SJSA1 (cell line): ENCODE measurements around the gene SLC16A10. TPM values are rescaled to one million over a fixed set of nuclear protein-coding genes. Genes with fewer than 3 reads are reported as not detected.
"Not testable (repeated sequence)": the region's sequence is repeated elsewhere in the genome, so short reads cannot be mapped to it uniquely, and the experiment has no call there.

Source experiments
- DNase-seq, 2 experiments: peaks; one replicate each; pipeline ENCODE4 v3.0.0-alpha.2; 2015 to 2020; ENCODE audit warnings: low spot score in 2 of 2, low read depth in 1 of 2
- H3K27ac ChIP-seq: fragments of 250-450 bp; sonication (Bioruptor Pico); 2 replicates; pipeline ENCODE4 v1.5.1; 2020; ENCODE audit warnings: mild to moderate bottlenecking, moderate library complexity
- H3K27me3 ChIP-seq: fragments of 250-450 bp; sonication (Bioruptor Pico); replicated peaks from 2 replicates; pipeline ENCODE4 v1.5.1; 2020; ENCODE audit warnings: mild to moderate bottlenecking, moderate library complexity
- H3K36me3 ChIP-seq: fragments of 250-450 bp; sonication (Bioruptor Pico); 2 replicates; pipeline ENCODE4 v1.5.1; 2020; ENCODE audit warnings: mild to moderate bottlenecking
- H3K4me1 ChIP-seq: fragments of 250-450 bp; sonication (Bioruptor Pico); replicated peaks from 2 replicates; pipeline ENCODE4 v1.6.1; 2021; ENCODE audit warnings: mild to moderate bottlenecking
- H3K4me3 ChIP-seq: fragments of 250-450 bp; sonication (Bioruptor Pico); 2 replicates; pipeline ENCODE4 v1.5.1; 2020; ENCODE audit warnings: mild to moderate bottlenecking
- H3K9me3 ChIP-seq: fragments of 250-450 bp; sonication (Bioruptor Pico); replicated peaks from 2 replicates; pipeline ENCODE4 v1.5.1; 2020; ENCODE audit warnings: mild to moderate bottlenecking
- total RNA-seq: library from RNA; depleted of rRNA; stranded (reverse); fragments of >200 nt; shearing (Covaris generic); gene quantifications from 2 replicates; pipeline ENCODE4 v1.2.3, GENCODE V29; 2014

The SLC16A10 gene
- total RNA-seq, 1 experiment from 2014 or later, result not detected

DNA sequence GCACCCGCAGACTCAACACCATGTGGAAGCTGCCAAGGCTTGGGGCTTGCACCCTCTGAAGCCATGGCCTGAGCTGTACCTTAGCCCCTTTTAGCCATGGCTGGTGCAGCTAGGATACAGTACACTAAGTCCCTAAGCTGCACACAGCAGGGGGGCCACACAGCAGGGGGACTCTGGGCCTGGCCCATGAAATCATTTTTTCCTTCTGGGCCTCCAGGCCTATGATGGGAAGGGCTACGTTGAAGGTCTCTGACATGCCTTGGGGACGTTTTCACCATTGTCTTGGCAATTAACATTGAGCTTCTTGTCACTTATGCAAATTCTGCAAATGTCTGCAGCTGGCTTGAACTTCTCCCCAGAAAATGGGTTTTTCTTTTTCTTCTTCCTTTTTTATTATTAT, 103.3 kb downstream of the SLC16A10 start:
- no peak overlapping the region for H3K27ac ChIP-seq
- no peaks in the 10 kb centered on the region for H3K9me3 ChIP-seq
- DNase-seq, result no peak
- no peaks in the 10 kb centered on the region for H3K36me3 ChIP-seq
- H3K27me3 ChIP-seq, result no peaks in the 10 kb centered on the region
- no peak overlapping the region for H3K4me3 ChIP-seq
- no peaks in the 10 kb centered on the region for H3K4me1 ChIP-seq

DNA sequence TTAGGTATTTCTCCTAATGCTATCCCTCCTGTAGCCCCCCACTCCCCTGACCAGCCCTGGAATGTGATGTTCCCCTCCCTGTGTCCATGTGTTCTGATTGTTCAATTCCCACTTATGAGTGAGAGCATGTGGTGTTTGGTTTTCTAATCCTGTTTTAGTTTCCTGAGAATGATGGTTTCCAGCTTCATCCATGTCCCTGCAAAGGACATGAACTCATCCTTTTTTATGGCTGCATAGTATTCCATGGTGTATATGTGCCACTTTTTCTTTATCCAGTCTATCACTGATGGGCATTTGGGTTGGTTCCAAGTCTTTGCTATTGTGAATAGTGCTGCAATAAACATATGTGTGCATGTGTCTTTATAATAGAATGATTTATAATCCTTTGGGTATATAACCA, 103.8 kb downstream of the SLC16A10 start:
- not testable (repeated sequence) for H3K36me3 ChIP-seq, H3K4me1 ChIP-seq, H3K4me3 ChIP-seq, H3K27ac ChIP-seq, DNase-seq, H3K9me3 ChIP-seq, H3K27me3 ChIP-seq

DNA sequence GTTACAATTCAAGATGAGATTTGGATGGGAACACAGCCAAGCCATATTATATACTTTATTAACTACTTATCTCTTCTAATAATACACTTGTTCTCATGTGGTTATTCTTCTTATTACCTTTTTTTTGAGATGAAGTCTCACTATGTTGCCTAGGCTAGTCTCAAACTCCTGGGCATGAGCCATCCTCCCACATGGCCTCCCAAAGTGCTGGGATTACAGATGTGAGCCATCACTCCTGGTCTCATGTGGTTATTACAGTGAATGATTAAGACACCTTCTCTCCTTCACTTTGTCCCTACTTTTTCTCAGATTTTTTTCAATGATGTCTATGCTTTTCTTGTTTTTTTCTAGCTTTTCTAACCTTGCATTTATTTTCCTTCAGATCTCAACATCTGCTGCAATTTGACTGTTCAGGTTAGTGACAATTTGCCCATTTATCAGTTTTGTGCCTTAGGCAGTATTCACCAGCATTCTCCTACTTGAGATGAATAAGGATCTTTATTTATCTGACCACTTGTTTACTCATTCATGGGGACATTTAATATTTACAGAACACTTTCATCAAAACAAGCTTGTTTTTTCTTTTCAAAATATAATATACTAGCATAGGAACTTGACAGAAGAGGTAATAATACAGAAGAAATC, 105.7 kb downstream of the SLC16A10 start:
- no peak overlapping the region for H3K27ac ChIP-seq
- H3K4me1 ChIP-seq, result no peaks in the 10 kb centered on the region
- no peaks in the 10 kb centered on the region for H3K36me3 ChIP-seq
- no peak overlapping the region for H3K4me3 ChIP-seq
- H3K9me3 ChIP-seq, result no peaks in the 10 kb centered on the region
- no peak for DNase-seq
- no peaks in the 10 kb centered on the region for H3K27me3 ChIP-seq

DNA sequence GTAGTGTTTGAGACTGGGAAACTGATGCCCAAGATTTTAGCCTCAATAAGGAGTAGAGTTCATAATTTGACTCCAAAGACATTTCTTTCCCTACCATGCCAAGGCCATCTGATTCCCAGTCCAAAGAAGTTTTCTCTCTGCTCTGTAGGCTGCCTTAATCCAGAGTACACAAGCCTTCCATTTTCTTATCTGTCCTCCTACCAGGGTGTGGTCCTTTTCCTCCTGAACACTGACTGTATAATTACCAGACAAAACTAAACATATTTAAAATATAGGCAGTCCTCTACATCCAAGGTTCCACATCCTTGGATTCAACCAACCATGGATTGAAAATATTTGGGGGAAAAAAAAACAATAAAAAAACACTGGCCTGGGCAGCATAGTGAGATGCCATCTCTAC, 108.4 kb downstream of the SLC16A10 start:
- Histone ChIP-seq H3K4me3 (no peak overlapping the region), H3K27ac (no peak overlapping the region), H3K27me3 (0 out of 2 replicates have a peak, but pooled peaks cover 2% of the 10 kb centered on the region), H3K9me3 (no peaks in the 10 kb centered on the region), H3K36me3 (no peaks in the 10 kb centered on the region), H3K4me1 (no peaks in the 10 kb centered on the region)
- no peak for DNase-seq

DNA sequence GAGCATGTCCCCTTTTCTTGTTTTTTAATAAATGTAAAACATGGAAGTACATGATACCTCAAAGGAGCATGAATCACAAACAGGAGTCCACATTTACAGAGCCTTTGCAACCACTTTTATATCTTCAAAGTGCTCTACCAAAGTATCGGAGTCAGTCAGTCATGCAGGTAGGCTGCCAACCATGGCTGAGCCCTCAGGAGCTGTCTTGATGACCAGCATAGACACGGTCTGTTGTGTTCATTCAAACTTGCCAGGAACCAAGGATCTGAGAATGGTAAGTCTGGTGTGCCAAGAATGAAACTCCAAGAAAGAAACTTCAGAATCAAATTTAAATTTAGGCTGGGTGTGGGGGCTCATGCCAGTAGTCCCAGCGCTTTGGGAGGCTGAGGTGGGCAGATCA, 111.5 kb downstream of the SLC16A10 start:
- Histone ChIP-seq H3K27ac (no peak overlapping the region), H3K4me3 (no peak overlapping the region), H3K36me3 (no peaks in the 10 kb centered on the region), H3K4me1 (no peaks in the 10 kb centered on the region), H3K9me3 (no peaks in the 10 kb centered on the region), H3K27me3 (0 out of 2 replicates have a peak, but pooled peaks cover 5% of the 10 kb centered on the region)
- DNase-seq, result no peak

DNA sequence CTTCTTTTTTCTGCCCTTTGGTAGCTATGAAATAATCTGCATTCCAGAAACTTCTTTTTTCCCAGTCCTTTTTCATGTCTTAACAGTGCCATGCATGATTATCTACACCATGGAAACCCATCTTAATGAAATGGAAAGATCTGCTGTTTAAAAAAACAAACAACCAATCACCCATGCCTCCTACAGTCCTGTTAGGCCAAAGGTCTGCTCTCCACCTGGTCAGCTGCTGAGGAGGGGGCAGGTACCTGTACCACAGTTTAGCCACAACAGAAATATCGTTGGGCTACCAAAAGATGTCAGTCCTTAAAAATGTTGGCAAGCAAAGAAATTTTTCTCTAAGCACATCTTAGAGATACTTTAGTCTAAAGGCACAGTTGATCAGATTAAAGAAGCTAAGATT, 112.6 kb downstream of the SLC16A10 start:
- no peaks in the 10 kb centered on the region for H3K9me3 ChIP-seq
- DNase-seq, result no peak
- no peaks in the 10 kb centered on the region for H3K4me1 ChIP-seq
- H3K27me3 ChIP-seq, result 0 out of 2 replicates have a peak, but pooled peaks cover 5% of the 10 kb centered on the region
- no peaks in the 10 kb centered on the region for H3K36me3 ChIP-seq
- H3K4me3 ChIP-seq, result no peak overlapping the region
- no peak overlapping the region for H3K27ac ChIP-seq

DNA sequence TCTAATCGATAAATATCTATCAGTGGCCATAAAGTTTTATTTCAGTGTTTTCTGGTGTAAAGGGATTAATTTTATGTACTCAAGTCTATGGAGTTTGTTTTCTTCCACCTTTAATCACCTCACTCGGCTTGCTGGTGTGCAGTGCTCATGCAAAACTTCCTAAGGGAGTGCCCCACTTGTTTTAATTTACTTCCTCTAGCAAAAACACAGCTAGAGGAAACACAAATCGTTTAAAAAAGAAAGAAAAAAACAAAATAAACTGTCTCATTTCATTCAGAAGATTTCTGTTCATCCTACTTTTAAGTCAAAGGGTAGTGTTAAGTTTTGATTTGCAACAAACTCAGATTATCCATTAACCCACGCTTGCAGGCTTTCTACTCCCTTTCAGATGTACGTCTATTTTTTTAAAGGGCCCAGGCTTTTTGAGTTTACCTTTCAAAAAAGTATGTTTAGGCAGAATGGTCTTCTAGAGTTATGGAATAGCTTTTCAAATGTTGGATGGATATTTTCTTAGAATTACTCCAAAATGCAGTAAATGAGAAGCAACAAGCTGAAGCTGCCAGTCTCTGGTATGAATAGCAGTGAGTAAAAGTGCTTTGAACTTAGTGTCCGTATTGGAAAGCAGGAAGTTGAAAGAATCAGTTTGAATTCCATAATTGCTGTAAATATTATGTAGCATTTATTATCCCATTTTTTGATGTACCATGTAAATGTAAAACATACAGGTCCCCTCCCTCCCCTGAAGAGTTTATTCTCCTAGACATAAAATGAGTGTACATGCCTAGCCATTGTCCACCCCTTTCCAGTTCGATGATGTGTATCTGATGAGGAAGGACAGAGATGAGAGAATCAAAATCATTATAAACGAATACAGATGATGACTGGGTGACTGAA, 113.3 kb downstream of the SLC16A10 start:
- no peak for DNase-seq
- H3K36me3 ChIP-seq, result no peaks in the 10 kb centered on the region
- no peaks in the 10 kb centered on the region for H3K4me1 ChIP-seq
- H3K9me3 ChIP-seq, result no peaks in the 10 kb centered on the region
- no peak overlapping the region for H3K27ac ChIP-seq
- no peak overlapping the region for H3K4me3 ChIP-seq
- 0 out of 2 replicates have a peak, but pooled peaks cover 5% of the 10 kb centered on the region for H3K27me3 ChIP-seq

DNA sequence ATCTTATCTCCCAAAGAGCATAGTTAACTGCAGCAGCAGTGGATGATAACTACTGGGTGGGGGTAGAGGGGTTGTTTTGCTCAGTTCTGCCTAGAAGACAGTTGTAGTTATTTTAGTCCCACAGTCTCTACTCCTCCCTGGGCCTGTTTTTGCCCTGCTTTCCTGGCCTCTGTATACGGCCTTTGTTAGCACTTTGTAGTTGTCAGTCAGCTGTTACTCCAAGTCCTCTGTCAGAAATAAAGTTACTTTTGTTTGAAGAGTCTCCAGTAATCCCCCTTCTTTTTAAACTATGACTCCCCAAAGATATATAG, 113.9 kb downstream of the SLC16A10 start:
- DNase-seq, result no peak
- H3K4me1 ChIP-seq, result no peaks in the 10 kb centered on the region
- no peaks in the 10 kb centered on the region for H3K9me3 ChIP-seq
- H3K4me3 ChIP-seq, result no peak overlapping the region
- H3K36me3 ChIP-seq, result no peaks in the 10 kb centered on the region
- H3K27ac ChIP-seq, result no peak overlapping the region
- H3K27me3 ChIP-seq, result 0 out of 2 replicates have a peak, but pooled peaks cover 5% of the 10 kb centered on the region

DNA sequence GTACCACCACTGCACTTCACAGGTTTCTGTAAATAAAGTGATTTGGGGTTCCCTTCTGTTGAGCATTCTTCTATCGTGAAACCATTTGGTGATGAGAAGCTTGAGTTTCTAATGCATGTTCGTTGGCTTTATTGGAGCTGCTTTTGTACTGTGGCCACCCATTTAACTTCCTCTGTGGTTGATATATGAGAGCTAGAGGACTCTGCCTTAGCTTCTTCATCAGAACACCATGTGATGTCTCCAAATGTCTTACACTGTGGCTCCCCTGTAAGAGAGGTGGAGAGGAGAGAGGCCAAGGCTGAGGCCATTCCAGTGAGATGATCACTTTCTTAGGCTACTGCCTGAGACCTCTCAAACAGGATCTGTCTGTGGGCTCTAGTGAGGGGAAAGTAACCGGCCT, 114.5 kb downstream of the SLC16A10 start:
- Histone ChIP-seq H3K9me3 (no peaks in the 10 kb centered on the region), H3K36me3 (no peaks in the 10 kb centered on the region), H3K4me3 (no peak overlapping the region), H3K27me3 (0 out of 2 replicates have a peak, but pooled peaks cover 5% of the 10 kb centered on the region), H3K27ac (no peak overlapping the region), H3K4me1 (no peaks in the 10 kb centered on the region)
- DNase-seq, result no peak

DNA sequence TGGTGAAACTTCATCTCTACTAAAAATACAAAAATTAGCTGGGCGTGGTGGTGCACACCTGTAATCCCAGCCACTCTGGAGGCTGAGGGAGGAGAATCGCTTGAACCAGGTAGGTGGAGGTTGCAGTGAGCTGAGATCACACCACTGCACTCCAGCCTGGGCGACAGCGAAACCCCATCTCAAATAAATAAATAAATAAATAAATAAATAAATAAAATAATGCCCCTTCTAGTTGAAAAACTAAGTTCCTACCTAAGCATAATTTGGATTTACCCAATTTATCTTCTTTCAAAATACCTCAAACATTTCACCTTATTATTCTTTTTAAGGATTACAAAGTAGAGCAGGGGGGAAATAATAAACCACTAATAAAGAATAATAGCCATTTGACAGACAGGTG, 116.2 kb downstream of the SLC16A10 start:
- not testable (repeated sequence) for H3K4me1 ChIP-seq, H3K9me3 ChIP-seq, DNase-seq, H3K4me3 ChIP-seq, H3K36me3 ChIP-seq, H3K27ac ChIP-seq, H3K27me3 ChIP-seq

DNA sequence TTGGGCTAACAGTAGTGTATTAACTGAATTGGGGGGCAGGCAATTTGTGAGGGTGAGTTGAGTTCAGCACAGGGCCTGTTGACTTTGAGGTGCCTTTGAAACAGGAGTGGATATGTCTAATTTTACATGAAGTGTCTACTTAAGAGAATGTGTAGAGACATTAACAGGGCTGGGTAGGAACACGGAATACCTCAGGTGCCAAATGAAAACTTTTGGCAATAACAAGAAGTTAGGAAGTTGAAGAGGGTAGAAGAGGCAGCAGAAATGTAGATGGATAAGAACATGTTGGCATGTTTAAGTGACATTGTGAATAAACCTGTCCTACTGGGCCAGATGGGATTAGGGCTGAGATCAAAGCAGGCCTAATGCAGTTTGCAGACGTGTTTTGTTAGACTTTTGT, 117.0 kb downstream of the SLC16A10 start:
- Histone ChIP-seq H3K9me3 (no peaks in the 10 kb centered on the region), H3K4me1 (no peaks in the 10 kb centered on the region), H3K27ac (no peak overlapping the region), H3K4me3 (no peak overlapping the region), H3K27me3 (peaks cover 10% of the 10 kb centered on the region; the same call in 1 of the 2 replicates), H3K36me3 (no peaks in the 10 kb centered on the region)
- no peak for DNase-seq

DNA sequence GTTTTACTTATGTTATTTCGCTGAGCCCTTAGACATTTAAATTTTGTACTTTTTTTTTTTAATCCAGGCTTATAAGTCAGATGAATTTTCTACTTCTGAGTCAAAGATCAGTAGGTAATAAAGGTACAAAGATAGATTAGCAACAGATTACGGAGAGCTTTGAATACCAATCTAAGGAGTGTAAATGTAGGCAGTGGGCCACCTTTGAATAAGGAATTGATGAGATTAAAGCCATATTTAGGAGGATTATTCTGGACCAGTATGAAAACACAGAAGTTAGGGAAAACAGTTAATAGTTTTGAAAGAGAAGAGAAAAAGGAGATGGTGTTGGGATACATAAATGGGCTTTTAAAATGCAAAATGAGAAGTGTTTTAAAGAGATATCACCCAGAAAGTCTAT, 117.6 kb downstream of the SLC16A10 start:
- no peak for DNase-seq
- Histone ChIP-seq H3K36me3 (no peaks in the 10 kb centered on the region), H3K4me3 (no peak overlapping the region), H3K9me3 (no peaks in the 10 kb centered on the region), H3K27ac (no peak overlapping the region), H3K4me1 (no peaks in the 10 kb centered on the region), H3K27me3 (peaks cover 10% of the 10 kb centered on the region; the same call in 1 of the 2 replicates)

DNA sequence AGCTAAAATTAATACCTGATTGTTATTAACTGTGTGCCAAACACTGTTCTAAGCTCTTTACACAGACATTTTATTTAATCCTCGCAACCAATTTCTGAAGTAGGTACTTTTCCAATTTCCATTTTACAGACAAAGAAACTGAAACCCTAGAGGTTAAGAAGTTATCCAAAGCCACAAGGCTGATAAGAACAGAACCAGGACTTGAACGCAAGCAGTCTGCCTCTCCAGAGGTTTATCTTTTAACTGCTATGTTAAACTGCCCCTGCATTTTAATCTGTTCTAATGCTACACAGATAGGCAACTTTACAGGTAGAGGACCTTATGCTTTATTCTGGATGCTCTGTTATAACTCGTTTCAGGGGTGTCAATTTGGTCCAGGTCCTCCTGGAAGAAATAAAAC, 118.2 kb downstream of the SLC16A10 start:
- DNase-seq, result no peak
- Histone ChIP-seq H3K4me1 (no peaks in the 10 kb centered on the region), H3K4me3 (no peak overlapping the region), H3K9me3 (no peaks in the 10 kb centered on the region), H3K27me3 (peaks cover 9% of the 10 kb centered on the region; the same call in 1 of the 2 replicates), H3K27ac (no peak overlapping the region), H3K36me3 (no peaks in the 10 kb centered on the region)

DNA sequence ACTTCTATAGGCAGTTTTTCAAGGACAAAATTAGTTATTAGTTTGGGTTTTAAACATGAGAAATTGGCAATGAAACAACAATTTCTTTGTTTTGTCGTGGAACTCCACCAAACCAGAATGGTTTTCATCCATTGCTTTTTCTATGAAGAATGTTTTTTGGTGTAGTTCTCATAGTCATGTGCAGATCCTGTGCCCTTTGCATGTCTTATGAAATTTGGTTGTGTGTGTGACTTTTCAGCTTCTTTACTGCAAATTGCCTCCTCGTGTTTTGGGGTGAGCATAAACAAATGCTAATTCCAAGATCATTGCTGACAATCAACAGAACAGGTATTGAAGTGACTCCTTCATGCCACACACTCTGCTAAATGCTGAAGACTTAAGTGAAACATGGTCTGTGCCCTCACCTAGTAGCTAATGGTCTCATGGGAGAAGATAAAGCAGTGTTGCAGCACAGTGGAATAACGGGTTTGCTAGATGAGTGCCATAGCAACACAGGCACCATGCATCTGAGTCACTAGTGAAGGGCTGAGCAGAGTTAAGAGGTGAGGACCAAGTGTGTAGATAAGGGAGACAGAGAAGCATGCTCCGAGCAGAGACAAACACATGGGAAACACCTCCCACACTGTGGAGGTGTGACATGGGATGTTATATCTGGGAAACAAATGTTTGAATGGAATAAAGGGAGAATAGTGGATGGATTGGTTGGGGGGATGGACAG, 120.0 kb downstream of the SLC16A10 start:
- DNase-seq, result no peak
- Histone ChIP-seq H3K9me3 (no peaks in the 10 kb centered on the region), H3K27me3 (peaks cover 5% of the 10 kb centered on the region; the same call in 1 of the 2 replicates), H3K4me1 (no peaks in the 10 kb centered on the region), H3K4me3 (no peak overlapping the region), H3K27ac (no peak overlapping the region), H3K36me3 (no peaks in the 10 kb centered on the region)
